ENCODE measurements around the gene TMEM11. TPM values are rescaled to one million over a fixed set of nuclear protein-coding genes. Genes with fewer than 3 reads are reported as not detected.

TMEM11 gene
- total RNA-seq, 1 donor from 2014 or later = 31.6 TPM

DNA sequence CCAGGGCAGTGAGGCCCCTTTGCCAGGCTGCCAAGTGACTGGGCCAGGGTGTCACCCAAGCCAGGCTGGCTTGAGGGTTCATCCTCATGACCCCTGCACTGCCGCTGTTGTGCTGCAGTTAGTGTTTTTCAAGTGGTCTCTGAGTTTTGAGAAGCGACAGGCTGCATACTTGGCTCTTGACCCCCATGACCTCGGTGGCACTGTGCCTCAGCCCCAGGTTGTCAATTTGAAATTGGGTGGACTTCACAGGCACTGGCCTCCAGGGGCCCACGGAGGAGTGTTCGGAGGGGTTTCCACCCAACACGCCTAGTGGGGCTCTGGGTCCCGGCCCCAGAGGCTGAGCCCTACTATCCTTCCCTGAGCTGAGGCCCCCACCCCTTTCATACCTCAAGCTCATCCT is 44.5 kb downstream of the TMEM11 start:
- H3K27ac Mint-ChIP-seq (ENCODE audit: unreplicated experiment) = no peak overlapping the region
- no peak overlapping the region for H3K4me3 Mint-ChIP-seq
- peaks cover 6% of the 10 kb centered on the region for H3K4me1 Mint-ChIP-seq
- H3K27me3 Mint-ChIP-seq (ENCODE audit: low read depth) = no peaks in the 10 kb centered on the region
- H3K9me3 Mint-ChIP-seq = no peaks in the 10 kb centered on the region
- TF ChIP-seq, protein P1, sequence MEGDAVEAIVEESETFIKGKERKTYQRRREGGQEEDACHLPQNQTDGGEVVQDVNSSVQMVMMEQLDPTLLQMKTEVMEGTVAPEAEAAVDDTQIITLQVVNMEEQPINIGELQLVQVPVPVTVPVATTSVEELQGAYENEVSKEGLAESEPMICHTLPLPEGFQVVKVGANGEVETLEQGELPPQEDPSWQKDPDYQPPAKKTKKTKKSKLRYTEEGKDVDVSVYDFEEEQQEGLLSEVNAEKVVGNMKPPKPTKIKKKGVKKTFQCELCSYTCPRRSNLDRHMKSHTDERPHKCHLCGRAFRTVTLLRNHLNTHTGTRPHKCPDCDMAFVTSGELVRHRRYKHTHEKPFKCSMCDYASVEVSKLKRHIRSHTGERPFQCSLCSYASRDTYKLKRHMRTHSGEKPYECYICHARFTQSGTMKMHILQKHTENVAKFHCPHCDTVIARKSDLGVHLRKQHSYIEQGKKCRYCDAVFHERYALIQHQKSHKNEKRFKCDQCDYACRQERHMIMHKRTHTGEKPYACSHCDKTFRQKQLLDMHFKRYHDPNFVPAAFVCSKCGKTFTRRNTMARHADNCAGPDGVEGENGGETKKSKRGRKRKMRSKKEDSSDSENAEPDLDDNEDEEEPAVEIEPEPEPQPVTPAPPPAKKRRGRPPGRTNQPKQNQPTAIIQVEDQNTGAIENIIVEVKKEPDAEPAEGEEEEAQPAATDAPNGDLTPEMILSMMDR (conservative IDR thresholded peaks at IDR 0.05) = no peak
- H3K36me3 Mint-ChIP-seq (ENCODE audit: low read depth) = peaks cover 4% of the 10 kb centered on the region
- no peak for DNase-seq (ENCODE audit: low read depth, low spot score)

DNA sequence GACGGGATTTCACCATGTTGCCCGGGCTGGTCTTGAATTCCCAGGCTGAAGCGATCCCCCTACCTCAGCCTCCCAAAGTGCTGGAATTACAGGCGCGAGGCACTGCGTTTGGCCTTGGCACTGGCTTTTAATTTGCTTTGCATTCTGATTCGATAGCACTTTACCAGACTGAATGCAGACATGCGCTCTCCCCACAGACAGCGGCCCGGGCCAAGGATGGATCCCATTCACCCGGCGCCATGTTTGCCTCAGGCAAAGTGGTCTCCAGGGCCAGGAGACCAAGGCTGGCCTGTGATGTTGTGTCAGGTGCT is 45.5 kb downstream of the TMEM11 start:
- Mint-ChIP-seq H3K4me1 (peaks cover 10% of the 10 kb centered on the region), H3K27ac (ENCODE audit: unreplicated experiment) (no peak overlapping the region), H3K27me3 (ENCODE audit: low read depth) (no peaks in the 10 kb centered on the region), H3K4me3 (no peak overlapping the region), H3K36me3 (ENCODE audit: low read depth) (peaks cover 2% of the 10 kb centered on the region), H3K9me3 (no peaks in the 10 kb centered on the region)
- TF ChIP-seq, protein P1 (conservative IDR thresholded peaks at IDR 0.05) = no peak
- DNase-seq (ENCODE audit: low read depth, low spot score) = no peak

DNA sequence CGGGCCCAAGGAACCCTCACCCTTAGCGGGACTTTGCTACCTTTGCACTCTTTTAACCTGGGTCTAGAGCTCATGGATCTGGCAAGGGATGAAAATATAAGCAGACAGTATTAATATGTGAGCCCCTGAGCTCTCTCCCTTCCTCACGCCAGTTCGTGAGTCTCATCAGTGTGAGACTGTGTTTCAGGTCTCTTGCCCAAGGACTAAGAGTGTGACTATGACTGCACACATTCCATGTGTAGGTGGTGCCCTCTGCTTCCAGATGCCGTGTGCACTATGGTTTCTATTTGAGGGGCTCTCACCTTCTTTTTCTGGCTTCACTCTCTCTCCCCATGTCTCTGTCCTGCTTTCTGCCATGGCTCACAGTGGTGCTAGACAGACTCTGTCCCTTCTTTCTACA is 46.7 kb downstream of the TMEM11 start:
- H3K27ac Mint-ChIP-seq (ENCODE audit: unreplicated experiment) = peak overlapping the region; percentile 52
- H3K36me3 Mint-ChIP-seq (ENCODE audit: low read depth) = peaks cover 2% of the 10 kb centered on the region
- peaks cover 19% of the 10 kb centered on the region for H3K4me1 Mint-ChIP-seq
- H3K27me3 Mint-ChIP-seq (ENCODE audit: low read depth) = no peaks in the 10 kb centered on the region
- DNase-seq (ENCODE audit: low read depth, low spot score) = no peak
- H3K4me3 Mint-ChIP-seq = no peak overlapping the region
- H3K9me3 Mint-ChIP-seq = no peaks in the 10 kb centered on the region
- TF ChIP-seq, protein P1 (conservative IDR thresholded peaks at IDR 0.05) = no peak

DNA sequence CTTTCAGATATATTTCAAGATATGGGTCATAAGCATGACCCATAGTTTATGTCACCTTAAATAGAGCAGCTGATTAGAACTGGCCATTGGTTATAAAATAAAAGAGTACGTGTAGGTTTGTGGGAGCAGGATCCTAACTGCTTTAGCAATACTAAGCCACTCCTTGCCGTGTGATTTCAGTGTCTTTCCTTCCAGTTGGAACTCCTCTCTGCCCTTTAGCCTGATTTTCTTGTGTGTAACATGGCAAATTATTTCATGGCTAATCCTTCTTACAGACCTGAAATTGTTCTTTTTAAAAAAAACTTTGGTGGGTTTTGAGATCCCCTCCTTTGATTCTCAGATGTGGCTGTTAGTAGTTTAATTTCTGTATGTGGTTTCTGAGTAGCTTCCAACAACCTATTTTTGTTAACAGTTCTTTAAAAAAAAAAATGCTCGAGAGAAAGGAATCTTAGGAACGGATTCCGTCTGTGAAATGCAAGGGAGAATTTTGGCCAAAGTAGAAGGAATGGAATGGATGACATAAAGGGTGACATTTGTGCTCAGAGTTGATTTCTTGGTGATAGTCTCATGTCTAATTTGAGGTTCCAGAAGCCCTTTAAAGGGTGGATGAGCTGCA is 47.3 kb downstream of the TMEM11 start:
- TF ChIP-seq, protein P1 (conservative IDR thresholded peaks at IDR 0.05) = no peak
- Mint-ChIP-seq H3K27ac (ENCODE audit: unreplicated experiment) (no peak overlapping the region), H3K4me3 (no peak overlapping the region), H3K36me3 (ENCODE audit: low read depth) (no peaks in the 10 kb centered on the region), H3K9me3 (no peaks in the 10 kb centered on the region), H3K27me3 (ENCODE audit: low read depth) (no peaks in the 10 kb centered on the region), H3K4me1 (peaks cover 20% of the 10 kb centered on the region)
- no peak for DNase-seq (ENCODE audit: low read depth, low spot score)

DNA sequence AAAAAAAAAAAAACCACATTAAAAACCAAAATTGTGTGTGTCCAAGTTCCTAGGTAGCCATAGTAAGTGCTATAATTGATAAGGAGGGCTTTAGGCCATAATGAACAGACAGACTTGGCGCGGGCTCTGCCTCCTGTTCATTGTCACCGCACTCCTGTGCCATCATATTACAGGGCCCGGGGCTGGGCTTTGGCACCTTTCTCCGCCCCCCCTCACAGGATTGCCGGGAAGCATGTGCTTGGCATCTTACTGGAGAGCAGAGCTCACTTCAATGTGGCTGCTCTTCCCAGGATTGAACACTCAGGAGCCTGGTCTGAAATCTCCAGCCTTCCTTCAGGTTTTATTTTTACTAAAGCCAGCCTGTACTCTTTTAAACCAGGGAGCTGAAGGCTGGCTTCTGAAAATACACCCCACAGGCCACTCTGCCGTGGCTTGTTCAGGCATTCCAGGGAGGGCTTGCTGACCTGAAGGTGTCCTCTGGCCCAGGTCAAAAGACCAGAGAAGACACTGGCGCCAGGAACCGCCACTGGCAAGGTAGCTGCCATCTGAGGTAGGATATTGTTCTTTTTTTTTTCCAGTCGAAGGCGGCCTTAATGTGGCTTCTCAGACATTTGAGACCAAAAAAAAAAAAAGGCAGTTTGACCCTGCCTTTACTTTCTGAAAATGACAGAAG is 47.9 kb downstream of the TMEM11 start:
- TF ChIP-seq, protein P1 (conservative IDR thresholded peaks at IDR 0.05) = no peak
- H3K9me3 Mint-ChIP-seq = no peaks in the 10 kb centered on the region
- no peak overlapping the region for H3K27ac Mint-ChIP-seq (ENCODE audit: unreplicated experiment)
- DNase-seq (ENCODE audit: low read depth, low spot score) = no peak
- H3K36me3 Mint-ChIP-seq (ENCODE audit: low read depth) = no peaks in the 10 kb centered on the region
- peaks cover 20% of the 10 kb centered on the region for H3K4me1 Mint-ChIP-seq
- H3K27me3 Mint-ChIP-seq (ENCODE audit: low read depth) = no peaks in the 10 kb centered on the region
- no peak overlapping the region for H3K4me3 Mint-ChIP-seq
